VCaP (cell line): Measurements from ENCODE around the gene EIF5A.

Experiments used
- H3K27ac ChIP-seq: fragments of 450-650 bp; 2 replicates; pipeline ENCODE4 v1.5.1; 2017
- CTCF ChIP-seq: fragments of 450-650 bp; conservative IDR thresholded peaks from 2 replicates; pipeline ENCODE4 v1.5.1; 2017; ENCODE audit warnings: mild to moderate bottlenecking, moderate library complexity

EIF5A gene

DNA sequence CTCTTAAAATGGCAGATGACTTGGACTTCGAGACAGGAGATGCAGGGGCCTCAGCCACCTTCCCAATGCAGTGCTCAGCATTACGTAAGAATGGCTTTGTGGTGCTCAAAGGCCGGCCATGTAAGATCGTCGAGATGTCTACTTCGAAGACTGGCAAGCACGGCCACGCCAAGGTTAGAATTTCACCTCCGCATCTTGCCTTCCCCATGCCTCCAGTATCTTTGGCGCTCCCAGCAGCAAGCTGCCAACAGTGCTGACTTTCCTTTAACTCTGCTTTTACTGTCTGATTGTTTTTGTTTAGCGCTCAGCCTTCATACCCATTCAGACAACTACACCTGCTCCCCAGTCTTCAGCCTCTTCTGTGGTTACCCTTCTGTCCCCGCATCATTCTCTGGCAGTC is 2.2 kb downstream of the EIF5A start:
- no peak for TF ChIP-seq CTCF
- peak overlapping the region; percentile 93; the same call in 1 of the 2 replicates for H3K27ac ChIP-seq

DNA sequence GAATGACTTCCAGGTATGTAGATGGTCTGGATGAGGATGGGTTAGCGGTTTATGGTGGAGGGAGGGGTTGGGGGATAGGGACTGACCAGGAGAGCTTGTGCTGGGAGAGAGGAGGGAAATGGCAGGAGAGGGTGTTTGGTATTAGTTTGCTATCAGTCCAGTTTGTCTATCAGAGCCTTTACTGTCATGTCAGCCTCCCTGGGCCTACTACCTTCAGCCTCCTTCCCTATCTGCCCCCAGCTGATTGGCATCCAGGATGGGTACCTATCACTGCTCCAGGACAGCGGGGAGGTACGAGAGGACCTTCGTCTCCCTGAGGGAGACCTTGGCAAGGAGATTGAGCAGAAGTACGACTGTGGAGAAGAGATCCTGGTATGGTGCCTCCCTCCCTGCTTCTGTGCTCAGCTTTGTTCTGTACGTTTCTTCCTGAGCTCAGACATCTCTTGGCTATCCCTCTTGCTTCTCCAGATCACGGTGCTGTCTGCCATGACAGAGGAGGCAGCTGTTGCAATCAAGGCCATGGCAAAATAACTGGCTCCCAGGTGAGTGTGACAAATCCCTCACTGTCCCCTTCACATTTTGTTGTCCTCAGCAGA is 3.8 kb downstream of the EIF5A start:
- TF ChIP-seq CTCF, result no peak
- H3K27ac ChIP-seq, result no peak overlapping the region

GRCh38 chr17:7312432-7313087 is 5.1 kb downstream of the EIF5A start:
- no peak overlapping the region for H3K27ac ChIP-seq

GRCh38 chr17:7313088-7313889 is 5.9 kb downstream of the EIF5A start:
- H3K27ac ChIP-seq, result no peak overlapping the region
- no peak for TF ChIP-seq CTCF

More at GRCh38 chr17:7312432-7313087, 5.1 kb downstream of the EIF5A start:
- TF ChIP-seq CTCF, result no peak

DNA sequence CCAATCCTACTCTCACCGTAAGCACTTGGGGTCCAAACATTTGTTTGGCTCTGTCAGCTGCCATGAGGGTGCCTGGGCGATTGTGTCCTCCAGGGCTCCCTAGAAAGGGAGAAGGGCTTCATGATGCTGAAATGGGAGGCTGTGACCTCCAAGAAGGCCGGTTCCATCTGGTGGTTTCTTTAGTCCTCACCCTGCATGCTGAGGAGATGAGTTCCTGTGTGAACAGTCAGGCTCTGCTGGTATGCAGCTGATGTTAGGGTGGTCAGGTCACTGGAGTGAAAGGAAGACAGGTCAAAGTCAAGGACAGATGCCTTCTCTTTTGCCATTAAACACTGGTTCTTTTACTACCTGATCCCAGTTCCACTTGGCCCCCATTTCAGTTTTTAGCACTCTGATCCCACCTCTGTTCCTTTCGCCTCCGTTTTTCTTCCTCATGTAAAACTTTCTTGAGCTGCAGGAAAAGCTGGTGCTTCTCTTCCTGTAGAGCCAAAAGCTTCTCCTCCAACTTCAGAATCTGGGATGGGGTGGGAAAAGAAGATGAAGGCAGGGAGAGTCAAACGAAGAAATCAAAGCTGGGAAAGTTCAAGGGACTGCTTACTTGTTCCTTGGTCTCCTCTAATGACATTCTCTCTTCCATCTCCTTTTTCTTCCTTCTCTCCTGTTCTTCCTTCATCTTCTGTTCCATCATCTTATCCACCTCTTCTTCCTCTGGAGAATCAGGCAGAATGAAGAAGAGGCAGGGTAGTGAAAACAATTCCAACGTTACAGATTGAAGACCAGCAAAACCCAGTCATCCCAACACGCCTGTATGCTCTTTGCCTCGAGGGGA is 6.7 kb downstream of the EIF5A start:
- peak overlapping the region; percentile 85 for H3K27ac ChIP-seq
- no peak for TF ChIP-seq CTCF

DNA sequence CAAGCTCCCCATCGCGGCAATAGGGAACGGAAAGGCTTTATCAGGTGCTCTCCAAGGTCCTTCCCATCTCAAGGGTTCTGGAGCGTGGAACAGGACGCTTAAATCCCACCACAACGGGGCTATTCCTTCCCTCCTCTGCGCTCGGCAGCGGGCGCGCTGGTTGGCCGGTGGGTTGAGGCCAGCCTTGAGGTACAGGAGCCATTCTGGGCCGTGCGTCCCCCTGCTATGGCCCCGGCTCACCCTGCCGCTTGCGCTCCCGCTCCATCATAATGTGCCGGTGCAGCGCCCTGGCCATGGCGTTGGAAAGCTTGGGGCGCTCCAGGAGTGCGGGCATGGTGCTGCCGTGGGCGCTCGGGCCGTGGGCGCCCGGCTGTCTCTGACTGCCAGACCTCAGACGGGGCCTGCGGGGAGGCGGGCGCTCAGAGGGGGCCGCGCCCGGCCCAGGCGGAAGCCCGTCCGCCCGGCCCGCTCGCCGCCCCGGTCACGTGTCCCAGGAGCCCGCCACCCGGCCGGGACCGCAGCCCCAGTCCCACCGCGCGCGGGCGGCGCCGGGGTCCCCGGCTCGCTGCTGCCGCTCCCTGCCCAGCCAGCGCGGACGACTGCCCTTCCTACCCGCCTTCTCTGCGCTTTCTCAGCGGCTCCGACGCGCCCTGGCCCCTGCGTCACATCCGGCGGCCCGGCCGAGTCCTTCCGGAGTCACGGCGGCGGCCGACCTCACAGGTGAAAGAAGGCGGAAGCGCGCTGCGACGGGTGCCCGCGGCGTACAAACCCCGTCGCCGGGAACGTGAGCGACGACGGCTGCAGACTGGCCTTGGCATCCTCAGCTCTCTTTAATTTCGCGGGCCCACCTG is 7.5 kb downstream of the EIF5A start, which contains the start of gene GPS2:
Gene GPS2, minus strand, starts transcription at position 642 of the 851 bp plus-strand sequence. Its CDS starts 308 bp downstream, at position 334.
- H3K27ac ChIP-seq, result peak within 1 kb of the TSS; percentile 85
- TF ChIP-seq CTCF, result no peak
